SK-N-SH (cell line): ENCODE measurements around the gene ZNF804B. TPM values are rescaled to one million over a fixed set of nuclear protein-coding genes. Genes with fewer than 3 reads are reported as not detected.

Experiments
- CTCF ChIA-PET: fragments of 300-600, 350-600 bp; formaldehyde crosslinking; extraction: SDS; loops from one replicate; lab custom pipeline; 2021; lab: Yijun Ruan, JAX
- POLR2A ChIA-PET: fragments of 350-600 bp; sonication (Branson Sonifier 250); formaldehyde crosslinking; extraction: SDS; loops from one replicate; lab custom pipeline; 2020; ENCODE audit warnings: antibody characterized with exemption, inconsistent platforms; lab: Yijun Ruan, JAX
- DNase-seq: peaks from one replicate; pipeline ENCODE4 v3.0.0; 2012
- H2AFZ ChIP-seq: fragments of 200-600 bp; sonication (generic); 2 replicates; pipeline ENCODE4 v1.8.1; 2016; ENCODE audit warnings: antibody characterized with exemption, mild to moderate bottlenecking, low read depth
- H3F3A ChIP-seq: fragments of 200-600 bp; sonication (generic); replicated peaks from 2 replicates; pipeline ENCODE3; 2016; ENCODE audit warnings: antibody characterized with exemption, mild to moderate bottlenecking; ENCODE audit not compliant: insufficient read depth
- H3K27ac ChIP-seq, 2 experiments: fragments of 200-500 bp in 1 of 2; fragments of 200-600 bp in 1 of 2; sonication (Bioruptor generic) in 1 of 2; sonication (generic), shearing (Covaris generic) in 1 of 2; 2 replicates each; pipeline versions ENCODE4 v1.5.1 to v1.6.1; 2014 to 2016; ENCODE audit warnings: low read depth in 2 of 2, inconsistent platforms in 1 of 2, low read length in 1 of 2, mild to moderate bottlenecking in 1 of 2, mixed read lengths in 1 of 2
- H3K27me3 ChIP-seq: fragments of 200-600 bp; sonication (generic), shearing (Covaris generic); 2 replicates; pipeline ENCODE4 v1.6.1; 2016; ENCODE audit warnings: mixed run types; ENCODE audit not compliant: insufficient read depth
- H3K36me3 ChIP-seq, 2 experiments: fragments of 200-500 bp in 1 of 2; fragments of 200-600 bp in 1 of 2; sonication (Bioruptor generic) in 1 of 2; sonication (generic) in 1 of 2; replicated peaks in 1 of 2; 2 replicates each; pipeline versions ENCODE3 to v1.5.1; 2014 to 2016; ENCODE audit warnings: low read length in 1 of 2, mild to moderate bottlenecking in 1 of 2; ENCODE audit not compliant: insufficient read depth in 2 of 2, control insufficient read depth in 1 of 2
- H3K4me1 ChIP-seq, 2 experiments: fragments of 200-500 bp in 1 of 2; fragments of 200-600 bp in 1 of 2; sonication (Bioruptor generic) in 1 of 2; sonication (generic), shearing (Covaris generic) in 1 of 2; 2 replicates each; pipeline versions ENCODE4 v1.5.1 to v1.6.1; 2014 to 2016; ENCODE audit warnings: low read depth in 1 of 2, low read length in 1 of 2, mixed run types in 1 of 2; ENCODE audit not compliant: insufficient read depth in 2 of 2, control insufficient read depth in 1 of 2
- H3K4me2 ChIP-seq: fragments of 200-600 bp; sonication (generic), shearing (Covaris generic); 2 replicates; pipeline ENCODE4 v1.6.1; 2017; ENCODE audit warnings: mixed run types
- H3K4me3 ChIP-seq, 2 experiments: fragments of 200-500 bp in 1 of 2; fragments of 200-600 bp in 1 of 2; sonication (Bioruptor generic) in 1 of 2; sonication (generic), shearing (Covaris generic) in 1 of 2; 2 replicates each; pipeline versions ENCODE4 v1.5.1 to v1.8.1; 2014 to 2016; ENCODE audit warnings: low read depth in 2 of 2, inconsistent platforms in 1 of 2, low read length in 1 of 2, mild to moderate bottlenecking in 1 of 2, mixed read lengths in 1 of 2, moderate library complexity in 1 of 2
- H3K79me2 ChIP-seq: fragments of 200-600 bp; sonication (generic); 2 replicates; pipeline ENCODE4 v1.8.1; 2017; ENCODE audit warnings: mild to moderate bottlenecking; ENCODE audit not compliant: insufficient read depth
- H3K9ac ChIP-seq: fragments of 200-600 bp; sonication (generic); 2 replicates; pipeline ENCODE4 v1.6.1; 2017; ENCODE audit warnings: mixed run types
- H3K9me2 ChIP-seq: fragments of 200-600 bp; sonication (generic); 2 replicates; pipeline ENCODE4 v1.6.1; 2017; ENCODE audit warnings: mixed run types
- H3K9me3 ChIP-seq: fragments of 200-600 bp; sonication (generic); 2 replicates; pipeline ENCODE4 v1.6.1; 2017; ENCODE audit warnings: mixed run types, mild to moderate bottlenecking, moderate library complexity
- H4K20me1 ChIP-seq: fragments of 200-600 bp; sonication (generic); 2 replicates; pipeline ENCODE4 v1.6.1; 2017; ENCODE audit warnings: mild to moderate bottlenecking, mixed run types; ENCODE audit not compliant: insufficient read depth
- CHD2 ChIP-seq: fragments of 150-350 bp; IDR thresholded peaks from 2 replicates; pipeline ENCODE4 v1.6.1; 2018; ENCODE audit warnings: low read length; ENCODE audit not compliant: partially characterized antibody
- CTCF ChIP-seq: fragments of 200-600 bp; sonication (generic); IDR thresholded peaks from 2 replicates; pipeline ENCODE4 v1.6.1; 2017; ENCODE audit warnings: antibody characterized with exemption, mild to moderate bottlenecking, moderate library complexity
- EP300 ChIP-seq, 2 experiments: IDR thresholded peaks; 2 replicates each; pipeline versions ENCODE4 v1.4.0 to v1.6.1; 2012; ENCODE audit warnings: borderline replicate concordance in 1 of 2, low read depth in 1 of 2, low read length in 1 of 2
- EZH2phosphoT487 ChIP-seq: fragments of 200-600 bp; sonication (generic); IDR thresholded peaks from 2 replicates; pipeline ENCODE4 v1.6.1; 2017; ENCODE audit warnings: low read depth, mixed run types, mild to moderate bottlenecking, antibody characterized with exemption, moderate library complexity, borderline replicate concordance
- FOSL2 ChIP-seq: IDR thresholded peaks from 2 replicates; pipeline ENCODE4 v1.4.0; 2012; ENCODE audit warnings: low read depth, mild to moderate bottlenecking, moderate library complexity, borderline replicate concordance
- FOXJ3 ChIP-seq: sonication (generic); formaldehyde crosslinking; IDR thresholded peaks from 2 replicates; pipeline ENCODE4 v1.5.1; 2020; ENCODE audit warnings: mild to moderate bottlenecking, missing genetic modification reagents
- JUND ChIP-seq: IDR thresholded peaks from 2 replicates; pipeline ENCODE4 v1.4.0; 2012
- MAX ChIP-seq: IDR thresholded peaks from 2 replicates; pipeline ENCODE4 v1.4.0; 2012; ENCODE audit warnings: low read depth
- MXI1 ChIP-seq: IDR thresholded peaks from 2 replicates; pipeline ENCODE4 v1.6.1; 2012; ENCODE audit warnings: mild to moderate bottlenecking, low read depth, low read length, improper control_type of control experiment
- NFIC ChIP-seq: IDR thresholded peaks from 2 replicates; pipeline ENCODE4 v1.4.0; 2012; ENCODE audit warnings: borderline replicate concordance
- RAD21 ChIP-seq: IDR thresholded peaks from 2 replicates; pipeline ENCODE4 v1.6.1; 2012; ENCODE audit warnings: mild to moderate bottlenecking, low read length
- RFX5 ChIP-seq: IDR thresholded peaks from 2 replicates; pipeline ENCODE4 v1.6.1; 2012; ENCODE audit warnings: mild to moderate bottlenecking, improper control_type of control experiment, low read length
- SMC3 ChIP-seq: IDR thresholded peaks from 2 replicates; pipeline ENCODE4 v1.6.1; 2012; ENCODE audit warnings: low read depth, low read length, improper control_type of control experiment
- TEAD4 ChIP-seq: IDR thresholded peaks from 2 replicates; pipeline ENCODE4 v1.4.0; 2012; ENCODE audit warnings: mild to moderate bottlenecking, borderline replicate concordance; ENCODE audit not compliant: insufficient read depth
- YY1 ChIP-seq: IDR thresholded peaks from 2 replicates; pipeline ENCODE4 v1.4.0; 2012; ENCODE audit warnings: low read depth, mild to moderate bottlenecking
- WGBS: methylation state at CpG from one replicate; pipeline ENCODE4 v1.1.6; 2017; ENCODE audit warnings: low lambda C conversion rate; 5-methylcytosine and 5-hydroxymethylcytosine counted together
- polyA plus RNA-seq, 3 experiments: library from polyadenylated mRNA; depleted of rRNA; stranded (reverse); fragments of >200 nt; gene quantifications; 2 replicates each; pipeline ENCODE4 v1.2.3, GENCODE V29; 2012

Gene ZNF804B
- polyA plus RNA-seq, 1 of the 3 experiments (the other 2 are of a cell fraction), result not detected

- ChIA-PET CTCF (interaction anchor here (1.0 to 2.3 kb wide), 3 partner anchors 10 to 848 kb away, joined by 4 to 5 read pairs (median 4); no protein-coding TSS in a partner anchor), POLR2A (no interaction called here)
- Histone ChIP-seq H3F3A (no peaks in the 10 kb centered on the region), H3K79me2 (no peaks in the 10 kb centered on the region), H3K9me3 (no peaks in the 10 kb centered on the region), H3K36me3 (no peaks in the 10 kb centered on the region), H3K27ac (no peak overlapping the region), H4K20me1 (no peaks in the 10 kb centered on the region), H3K4me1 (no peaks in the 10 kb centered on the region; a peak in 1 of 4 replicates), H3K27me3 (no peaks in the 10 kb centered on the region), H3K9me2 (no peaks in the 10 kb centered on the region), H3K4me2 (no peak overlapping the region), H3K9ac (no peak overlapping the region), H3K4me3 (no peak overlapping the region), H2AFZ (no peak overlapping the region)
- TF ChIP-seq TEAD4 (no peak), JUND (no peak), NFIC (no peak), EP300 (IDR thresholded peaks at IDR 0.05; ENCODE audit: borderline replicate concordance in 1 of 2, low read depth in 1 of 2, low read length in 1 of 2) (no peak), EZH2phosphoT487 (no peak), MXI1 (no peak), FOSL2 (no peak), RAD21 (no peak), RFX5 (no peak), YY1 (no peak), CHD2 (no peak), FOXJ3 (CRISPR knock-in tag) (no peak)
- no peak for DNase-seq
These were observed 16.3 kb downstream of the ZNF804B start for GRCh38 chr7:88775838-88776237.

DNA sequence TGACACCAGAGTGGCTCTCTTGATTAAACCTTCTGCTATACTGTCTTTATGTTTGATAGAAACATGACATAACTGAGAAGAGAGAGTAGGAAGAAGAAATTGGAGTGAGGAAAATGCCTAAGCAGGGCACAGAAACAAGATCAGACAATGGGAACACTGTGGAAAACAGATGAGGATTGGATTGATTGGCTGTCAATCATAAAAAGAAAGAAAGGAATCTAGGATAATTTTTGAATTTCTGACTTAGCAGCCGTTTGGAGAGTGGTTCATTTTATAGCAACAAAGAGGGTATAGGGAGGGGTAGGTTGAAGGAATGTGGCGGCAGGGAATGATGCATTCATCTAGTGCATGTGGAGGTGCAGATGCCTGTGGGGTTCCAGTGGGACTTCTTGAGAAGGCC, 28.3 kb downstream of the ZNF804B start:
- no peaks in the 10 kb centered on the region for H3K36me3 ChIP-seq
- no peaks in the 10 kb centered on the region; the same call in 1 of the 2 replicates for H3K27me3 ChIP-seq
- H3K4me1 ChIP-seq, result no peaks in the 10 kb centered on the region
- H3K27ac ChIP-seq, result no peak overlapping the region
- POLR2A ChIA-PET, result no interaction called here
- H3K4me2 ChIP-seq, result no peak overlapping the region
- H4K20me1 ChIP-seq, result no peaks in the 10 kb centered on the region
- no peak for DNase-seq
- TF ChIP-seq MXI1, result no peak
- TF ChIP-seq RAD21, result no peak
- no peak for TF ChIP-seq MAX
- H3F3A ChIP-seq, result no peaks in the 10 kb centered on the region
- CTCF ChIA-PET, result no interaction called here
- no peaks in the 10 kb centered on the region for H3K79me2 ChIP-seq
- H3K4me3 ChIP-seq, result no peak overlapping the region
- no peaks in the 10 kb centered on the region for H3K9me3 ChIP-seq
- no peak overlapping the region for H2AFZ ChIP-seq
- no peaks in the 10 kb centered on the region for H3K9me2 ChIP-seq
- 16% methylated on average over 2 of the region's 2 CpGs for WGBS
- H3K9ac ChIP-seq, result no peak overlapping the region

DNA sequence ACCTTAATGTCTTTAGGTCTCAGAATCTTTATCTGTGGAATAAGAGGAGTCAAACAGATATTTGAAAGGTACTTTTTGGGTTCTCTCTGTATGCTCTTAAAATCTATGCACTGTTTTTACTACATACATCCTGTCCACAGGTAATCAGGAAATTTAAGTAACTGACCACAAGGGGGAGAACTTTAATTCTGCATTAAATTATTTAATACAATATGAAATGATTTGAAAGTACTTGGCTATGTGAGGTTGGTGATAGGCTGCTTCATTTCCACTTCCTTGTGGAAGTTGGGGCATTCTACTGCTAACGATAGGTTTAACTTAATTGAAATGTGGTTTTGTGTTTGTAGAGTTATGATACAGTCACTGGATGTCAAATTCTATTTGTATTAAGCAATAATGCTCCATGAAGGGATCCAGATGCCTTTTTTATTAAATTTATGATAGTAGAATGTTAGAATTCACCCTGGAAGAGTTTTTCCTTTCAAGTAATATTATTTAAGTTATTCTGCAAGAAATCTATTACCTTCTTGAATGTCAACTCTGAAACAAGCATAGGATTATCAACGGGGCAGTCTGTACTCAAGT, 30.1 kb downstream of the ZNF804B start:
- no peaks in the 10 kb centered on the region for H4K20me1 ChIP-seq
- WGBS, result 33% methylated on average over 2 of the region's 2 CpGs
- H3K4me1 ChIP-seq, result no peaks in the 10 kb centered on the region
- H3K4me3 ChIP-seq, result no peak overlapping the region
- H3K27ac ChIP-seq, result no peak overlapping the region
- H3K79me2 ChIP-seq, result no peaks in the 10 kb centered on the region
- no peaks in the 10 kb centered on the region for H3K9me3 ChIP-seq
- TF ChIP-seq CTCF (peak; percentile 85), RAD21 (peak; percentile 58), EZH2phosphoT487 (no peak), EP300 (IDR thresholded peaks at IDR 0.05; ENCODE audit: borderline replicate concordance in 1 of 2, low read depth in 1 of 2, low read length in 1 of 2) (no peak), SMC3 (0 out of 2 replicates have a peak, but pooled peaks have one; percentile 39)
- no peaks in the 10 kb centered on the region; the same call in 1 of the 2 replicates for H3K27me3 ChIP-seq
- no peak overlapping the region for H2AFZ ChIP-seq
- no peak overlapping the region for H3K9ac ChIP-seq
- ChIA-PET POLR2A (no interaction called here), CTCF (interaction anchor here (1.0 to 2.7 kb wide), 8 partner anchors 8 to 1114 kb away, joined by 3 to 12 read pairs (median 5); partner anchors contain the start of gene ZNF804B)
- DNase-seq, result peak; percentile 4
- H3K9me2 ChIP-seq, result no peaks in the 10 kb centered on the region
- H3K4me2 ChIP-seq, result no peak overlapping the region
- no peaks in the 10 kb centered on the region for H3F3A ChIP-seq
- no peaks in the 10 kb centered on the region for H3K36me3 ChIP-seq
